Panc1 (cell line): ENCODE data around the gene HPF1. TPM values are rescaled to one million over a fixed set of nuclear protein-coding genes. Genes with fewer than 3 reads are reported as not detected.

Source experiments
- ATAC-seq: fragments of 200-7000 bp; cut with Tn5 transposase; 2 replicates; pipeline ENCODE4 v1.9.1; 2020; ENCODE audit warnings: mild to moderate bottlenecking, moderate library complexity
- BruUV-seq: library from RNA; stranded (reverse); fragments of 400-500 nt; replicated peaks from 2 replicates; lab custom pipeline; 2021; lab: Mats Ljungman, UMichigan
- CTCF ChIA-PET: fragments of 300-600 bp; sonication (Branson Sonifier 250); formaldehyde crosslinking; loops from one replicate; lab custom pipeline; 2022; ENCODE audit warnings: antibody characterized with exemption; lab: Charles Lee
- POLR2A ChIA-PET: fragments of 300-600 bp; sonication (Branson Sonifier 250); formaldehyde crosslinking; loops from one replicate; lab custom pipeline; 2022; ENCODE audit warnings: antibody characterized with exemption; lab: Charles Lee
- DNase-seq: peaks from one replicate; pipeline ENCODE4 v3.0.0-alpha.2; 2010; ENCODE audit warnings: low read depth, low spot score
- H3K27ac ChIP-seq: 2 replicates; pipeline ENCODE4 v1.5.1; 2011; ENCODE audit warnings: mild to moderate bottlenecking, low read length, inconsistent platforms
- H3K27me3 ChIP-seq: fragments of 200-500 bp; sonication (Bioruptor generic); 2 replicates; pipeline ENCODE4 v1.6.0; 2014; ENCODE audit warnings: low read length, inconsistent platforms; ENCODE audit not compliant: control insufficient read depth, insufficient read depth
- H3K36me3 ChIP-seq: fragments of 200-500 bp; sonication (Bioruptor generic); 2 replicates; pipeline ENCODE4 v1.5.1; 2014; ENCODE audit warnings: inconsistent platforms, mild to moderate bottlenecking, low read length, moderate library complexity; ENCODE audit not compliant: control insufficient read depth, insufficient read depth
- H3K4me1 ChIP-seq: 2 replicates; pipeline ENCODE4 v1.5.1; 2011; ENCODE audit warnings: inconsistent platforms, mild to moderate bottlenecking, low read length, moderate library complexity; ENCODE audit not compliant: control insufficient read depth, insufficient read depth
- H3K4me3 ChIP-seq, 2 experiments: 2 replicates each; pipeline ENCODE4 v1.5.1; 2011 to 2012; ENCODE audit warnings: low read depth in 2 of 2, low read length in 2 of 2, mild to moderate bottlenecking in 2 of 2, inconsistent platforms in 1 of 2, moderate library complexity in 1 of 2
- H3K9me3 ChIP-seq: fragments of 200-500 bp; sonication (Bioruptor generic); 2 replicates; pipeline ENCODE4 v1.5.1; 2014; ENCODE audit warnings: low read depth, mild to moderate bottlenecking, inconsistent platforms, low read length, moderate library complexity; ENCODE audit not compliant: control insufficient read depth, insufficient read depth
- POLR2AphosphoS5 ChIP-seq: IDR thresholded peaks from 2 replicates; pipeline ENCODE4 v1.6.1; 2012; ENCODE audit warnings: mild to moderate bottlenecking, low read depth, low read length, moderate library complexity
- SIN3A ChIP-seq: IDR thresholded peaks from 2 replicates; pipeline ENCODE4 v1.6.1; 2012; ENCODE audit warnings: low read depth, mild to moderate bottlenecking, low read length, moderate library complexity, borderline replicate concordance; ENCODE audit not compliant: insufficient read depth
- TCF7L2 ChIP-seq: IDR thresholded peaks from 2 replicates; pipeline ENCODE4 v1.6.1; 2011; ENCODE audit warnings: mild to moderate bottlenecking, low read depth, low read length, inconsistent platforms
- in situ Hi-C: cut with HindIII; loops from 2 replicates; pipeline ENCODE4 v1.10.0; 2016; ENCODE audit warnings: low sequenced_read_pairs, low pct_unique_long_range_greater_than_20kb
- intact Hi-C: fragments of 100-400 bp; cut with micrococcal nuclease; formaldehyde crosslinking; loops from one replicate; pipeline ENCODE4 v1.10.0; 2022; ENCODE audit not compliant: unreplicated experiment
- total RNA-seq: library from RNA; stranded (reverse); gene quantifications from one replicate; pipeline ENCODE4 v1.2.1, GENCODE V29; 2021; ENCODE audit not compliant: unreplicated experiment
- TF ChIP-seq, protein P1 (sequence below): fragments of 450-650 bp; IDR thresholded peaks from 2 replicates; pipeline ENCODE4 v1.5.1; 2017; ENCODE audit warnings: mild to moderate bottlenecking
- TF ChIP-seq, protein P2 (sequence below), 2 experiments: IDR thresholded peaks; 2 replicates each; pipeline ENCODE4 v1.6.1; 2011 to 2012; ENCODE audit warnings: low read depth in 2 of 2, control low read depth in 1 of 2, low read length in 1 of 2, mild to moderate bottlenecking in 1 of 2, moderate library complexity in 1 of 2; ENCODE audit not compliant: insufficient read depth in 1 of 2

HPF1 gene
- total RNA-seq, 1 experiment from 2014 or later: 21.4 TPM

DNA sequence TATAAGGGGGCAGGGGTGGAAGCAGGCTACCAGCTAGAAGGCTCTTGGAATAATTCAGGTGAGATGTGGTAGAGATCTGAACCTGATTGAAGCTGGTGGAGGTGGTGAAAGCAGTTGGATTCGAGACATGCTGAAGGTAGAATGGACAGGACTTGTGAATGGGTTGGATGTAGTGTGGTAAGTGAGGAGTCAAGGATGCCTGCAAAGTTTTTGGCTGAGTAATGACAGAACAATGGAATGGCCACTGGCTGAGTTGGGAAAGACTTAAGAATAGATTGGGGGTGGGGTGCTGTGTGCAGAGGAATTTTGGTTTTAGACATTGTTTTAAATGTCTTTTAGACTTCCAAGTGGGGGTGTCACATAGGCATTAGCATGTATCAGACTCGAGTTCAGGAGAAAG is 33.5 kb downstream of the HPF1 start:
- ChIA-PET CTCF (no interaction called here), POLR2A (no interaction called here)
- BruUV-seq: no TSS peak
- no peak overlapping the region for H3K27ac ChIP-seq
- H3K27me3 ChIP-seq: no peaks in the 10 kb centered on the region
- no peak overlapping the region for H3K4me3 ChIP-seq
- no peak for TF ChIP-seq TCF7L2
- TF ChIP-seq, protein P1, sequence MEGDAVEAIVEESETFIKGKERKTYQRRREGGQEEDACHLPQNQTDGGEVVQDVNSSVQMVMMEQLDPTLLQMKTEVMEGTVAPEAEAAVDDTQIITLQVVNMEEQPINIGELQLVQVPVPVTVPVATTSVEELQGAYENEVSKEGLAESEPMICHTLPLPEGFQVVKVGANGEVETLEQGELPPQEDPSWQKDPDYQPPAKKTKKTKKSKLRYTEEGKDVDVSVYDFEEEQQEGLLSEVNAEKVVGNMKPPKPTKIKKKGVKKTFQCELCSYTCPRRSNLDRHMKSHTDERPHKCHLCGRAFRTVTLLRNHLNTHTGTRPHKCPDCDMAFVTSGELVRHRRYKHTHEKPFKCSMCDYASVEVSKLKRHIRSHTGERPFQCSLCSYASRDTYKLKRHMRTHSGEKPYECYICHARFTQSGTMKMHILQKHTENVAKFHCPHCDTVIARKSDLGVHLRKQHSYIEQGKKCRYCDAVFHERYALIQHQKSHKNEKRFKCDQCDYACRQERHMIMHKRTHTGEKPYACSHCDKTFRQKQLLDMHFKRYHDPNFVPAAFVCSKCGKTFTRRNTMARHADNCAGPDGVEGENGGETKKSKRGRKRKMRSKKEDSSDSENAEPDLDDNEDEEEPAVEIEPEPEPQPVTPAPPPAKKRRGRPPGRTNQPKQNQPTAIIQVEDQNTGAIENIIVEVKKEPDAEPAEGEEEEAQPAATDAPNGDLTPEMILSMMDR: no peak
- no peak for TF ChIP-seq POLR2AphosphoS5
- TF ChIP-seq, protein P2, sequence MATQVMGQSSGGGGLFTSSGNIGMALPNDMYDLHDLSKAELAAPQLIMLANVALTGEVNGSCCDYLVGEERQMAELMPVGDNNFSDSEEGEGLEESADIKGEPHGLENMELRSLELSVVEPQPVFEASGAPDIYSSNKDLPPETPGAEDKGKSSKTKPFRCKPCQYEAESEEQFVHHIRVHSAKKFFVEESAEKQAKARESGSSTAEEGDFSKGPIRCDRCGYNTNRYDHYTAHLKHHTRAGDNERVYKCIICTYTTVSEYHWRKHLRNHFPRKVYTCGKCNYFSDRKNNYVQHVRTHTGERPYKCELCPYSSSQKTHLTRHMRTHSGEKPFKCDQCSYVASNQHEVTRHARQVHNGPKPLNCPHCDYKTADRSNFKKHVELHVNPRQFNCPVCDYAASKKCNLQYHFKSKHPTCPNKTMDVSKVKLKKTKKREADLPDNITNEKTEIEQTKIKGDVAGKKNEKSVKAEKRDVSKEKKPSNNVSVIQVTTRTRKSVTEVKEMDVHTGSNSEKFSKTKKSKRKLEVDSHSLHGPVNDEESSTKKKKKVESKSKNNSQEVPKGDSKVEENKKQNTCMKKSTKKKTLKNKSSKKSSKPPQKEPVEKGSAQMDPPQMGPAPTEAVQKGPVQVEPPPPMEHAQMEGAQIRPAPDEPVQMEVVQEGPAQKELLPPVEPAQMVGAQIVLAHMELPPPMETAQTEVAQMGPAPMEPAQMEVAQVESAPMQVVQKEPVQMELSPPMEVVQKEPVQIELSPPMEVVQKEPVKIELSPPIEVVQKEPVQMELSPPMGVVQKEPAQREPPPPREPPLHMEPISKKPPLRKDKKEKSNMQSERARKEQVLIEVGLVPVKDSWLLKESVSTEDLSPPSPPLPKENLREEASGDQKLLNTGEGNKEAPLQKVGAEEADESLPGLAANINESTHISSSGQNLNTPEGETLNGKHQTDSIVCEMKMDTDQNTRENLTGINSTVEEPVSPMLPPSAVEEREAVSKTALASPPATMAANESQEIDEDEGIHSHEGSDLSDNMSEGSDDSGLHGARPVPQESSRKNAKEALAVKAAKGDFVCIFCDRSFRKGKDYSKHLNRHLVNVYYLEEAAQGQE (IDR thresholded peaks at IDR 0.05; ENCODE audit: insufficient read depth in 1 of 2, low read depth in 2 of 2, low read length in 1 of 2): no peak
- TF ChIP-seq SIN3A: no peak
- no peaks in the 10 kb centered on the region for H3K9me3 ChIP-seq
- no peaks in the 10 kb centered on the region for H3K36me3 ChIP-seq
- intact Hi-C loops: no loop called here
- H3K4me1 ChIP-seq: no peaks in the 10 kb centered on the region
- ATAC-seq: no peak
- no peak for DNase-seq
- in situ Hi-C loops: no loop called here

DNA sequence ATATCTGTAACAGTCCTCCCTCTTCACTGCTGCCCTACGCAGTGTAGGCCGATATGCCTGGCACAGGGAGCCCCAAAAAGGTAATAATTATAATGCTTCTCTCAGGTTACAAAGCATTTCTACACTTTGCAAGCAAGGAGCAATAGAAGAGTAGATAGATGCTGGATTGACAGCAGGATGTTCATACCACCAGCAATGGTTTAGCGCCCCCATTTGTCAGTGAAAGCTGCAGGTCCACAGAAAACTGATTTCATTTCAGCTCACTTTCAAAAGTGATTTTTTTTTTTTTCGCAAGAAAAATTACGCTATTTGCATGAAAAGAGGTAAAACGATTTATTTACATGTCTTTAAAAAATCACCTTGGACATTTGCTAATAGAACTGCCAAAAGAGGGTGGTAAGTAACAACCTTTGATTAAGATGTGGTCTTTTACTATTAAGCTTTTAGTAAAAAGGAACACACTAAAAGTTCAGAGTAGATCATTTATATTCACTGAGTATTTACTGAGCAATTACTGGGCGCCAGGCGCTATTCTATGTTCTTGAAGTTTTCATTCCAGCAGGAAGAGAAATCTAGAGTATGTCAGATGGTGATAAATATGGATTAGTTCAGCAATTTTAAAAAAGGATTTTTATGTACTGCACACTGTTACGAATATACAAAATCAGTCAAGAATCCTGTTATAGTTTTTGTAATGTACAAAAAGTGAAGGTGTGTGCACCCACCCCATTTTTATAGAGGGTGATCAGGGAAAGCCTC is 34.4 kb downstream of the HPF1 start:
- Histone ChIP-seq H3K36me3 (no peaks in the 10 kb centered on the region), H3K4me3 (no peak overlapping the region), H3K4me1 (no peaks in the 10 kb centered on the region), H3K9me3 (no peaks in the 10 kb centered on the region), H3K27ac (no peak overlapping the region), H3K27me3 (no peaks in the 10 kb centered on the region)
- no TSS peak for BruUV-seq
- ATAC-seq (no peak), DNase-seq (no peak)
- POLR2A ChIA-PET: no interaction called here
- TF ChIP-seq, protein P1: peak; percentile 41; the same call in 1 of the 2 replicates
- TF ChIP-seq TCF7L2 (no peak), POLR2AphosphoS5 (no peak)
- in situ Hi-C loops: no loop called here
- CTCF ChIA-PET: interaction anchor here (0.6 kb wide), 1 partner anchor 285 kb away, joined by 3 read pairs; no protein-coding TSS in a partner anchor
- intact Hi-C loops: loop anchor here (2.0 kb wide), 1 partner anchor 111 kb away; the partner anchor contains the start of gene NEK1
